Adrenal gland (tissue), 5 donors: ENCODE results near the gene UTF1.

Source experiments
- POLR2A ChIP-seq, 2 donors: fragments of 450-650 bp; IDR thresholded peaks; one replicate each; pipeline ENCODE4 v1.6.1; 2017; ENCODE audit warnings: antibody characterized with exemption in 2 of 2, mild to moderate bottlenecking in 2 of 2, moderate library complexity in 1 of 2
- TF ChIP-seq, protein P1 (sequence below), 6 experiments: fragments of 450-650 bp in 4 of 6; fragments of 200-600 bp in 2 of 6; sonication (generic) in 1 of 6; IDR thresholded peaks; 1 replicate in 5 of 6; 2 replicates in 1 of 6; pipeline versions ENCODE4 v1.5.1 to v1.8.0; 2016 to 2021; ENCODE audit warnings: antibody characterized with exemption in 6 of 6, mild to moderate bottlenecking in 2 of 6, moderate library complexity in 1 of 6
- donor health status: DM: no; HTN: no; CAD: no.

DNA sequence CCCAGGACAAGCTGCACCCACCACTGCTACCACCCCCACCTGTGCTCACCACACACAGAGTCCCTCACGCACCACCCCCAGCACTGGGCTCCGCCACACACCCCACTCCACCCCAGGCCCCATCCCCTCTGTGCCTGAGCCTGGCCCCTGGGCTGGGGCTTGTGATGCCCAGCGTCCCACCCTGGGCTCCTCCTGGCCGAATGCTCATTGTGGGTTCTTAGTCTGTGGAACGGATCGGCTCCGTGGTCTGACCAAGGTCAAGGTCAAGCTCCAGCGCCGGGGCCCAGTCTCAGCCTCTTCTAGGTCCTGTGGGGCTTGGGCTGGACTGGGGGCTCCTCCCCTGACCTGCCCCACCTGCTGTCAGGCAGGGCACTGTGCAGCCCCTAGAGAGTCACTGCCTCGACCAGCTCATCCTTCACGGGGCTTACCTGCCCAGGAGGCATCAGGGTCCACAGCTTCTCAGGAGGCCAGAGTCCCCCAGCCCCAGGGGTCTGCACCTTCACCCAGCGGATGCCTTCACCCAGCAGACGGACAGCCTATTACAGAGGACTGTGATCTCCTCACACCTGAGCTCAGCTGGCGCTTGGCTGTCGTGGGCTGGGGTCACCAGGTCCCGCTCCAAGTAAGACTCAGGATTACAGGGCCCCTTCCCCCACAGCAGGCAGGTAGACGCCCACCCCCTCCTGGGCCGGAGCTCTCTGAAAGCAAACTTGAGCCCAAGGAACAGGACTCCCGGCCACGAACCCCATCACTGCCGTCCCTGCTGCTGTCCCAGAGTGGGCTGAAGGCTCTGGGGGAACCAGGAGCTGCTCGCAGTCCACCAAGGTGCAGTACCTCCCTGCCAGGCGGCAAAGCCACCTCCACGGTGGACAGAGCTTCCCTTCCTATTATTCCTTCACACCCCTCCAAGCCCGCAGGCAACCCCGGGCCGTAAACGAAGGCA, 15.3 kb upstream of the UTF1 start:
- TF ChIP-seq, protein P1, sequence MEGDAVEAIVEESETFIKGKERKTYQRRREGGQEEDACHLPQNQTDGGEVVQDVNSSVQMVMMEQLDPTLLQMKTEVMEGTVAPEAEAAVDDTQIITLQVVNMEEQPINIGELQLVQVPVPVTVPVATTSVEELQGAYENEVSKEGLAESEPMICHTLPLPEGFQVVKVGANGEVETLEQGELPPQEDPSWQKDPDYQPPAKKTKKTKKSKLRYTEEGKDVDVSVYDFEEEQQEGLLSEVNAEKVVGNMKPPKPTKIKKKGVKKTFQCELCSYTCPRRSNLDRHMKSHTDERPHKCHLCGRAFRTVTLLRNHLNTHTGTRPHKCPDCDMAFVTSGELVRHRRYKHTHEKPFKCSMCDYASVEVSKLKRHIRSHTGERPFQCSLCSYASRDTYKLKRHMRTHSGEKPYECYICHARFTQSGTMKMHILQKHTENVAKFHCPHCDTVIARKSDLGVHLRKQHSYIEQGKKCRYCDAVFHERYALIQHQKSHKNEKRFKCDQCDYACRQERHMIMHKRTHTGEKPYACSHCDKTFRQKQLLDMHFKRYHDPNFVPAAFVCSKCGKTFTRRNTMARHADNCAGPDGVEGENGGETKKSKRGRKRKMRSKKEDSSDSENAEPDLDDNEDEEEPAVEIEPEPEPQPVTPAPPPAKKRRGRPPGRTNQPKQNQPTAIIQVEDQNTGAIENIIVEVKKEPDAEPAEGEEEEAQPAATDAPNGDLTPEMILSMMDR (IDR thresholded peaks at IDR 0.05), result no peak
- TF ChIP-seq POLR2A (IDR thresholded peaks at IDR 0.05), result no peak
